H1 (cell line): ENCODE data around the gene RXFP1.

Experiments used
- CREB1 ChIP-seq: IDR thresholded peaks from 2 replicates; pipeline ENCODE4 v1.6.1; 2012; ENCODE audit warnings: inconsistent platforms
- EGR1 ChIP-seq: IDR thresholded peaks from 2 replicates; pipeline ENCODE4 v1.6.1; 2011; ENCODE audit warnings: low read depth, low read length, borderline replicate concordance
- JUN ChIP-seq: IDR thresholded peaks from 2 replicates; pipeline ENCODE4 v1.6.1; 2011; ENCODE audit warnings: low read depth, mild to moderate bottlenecking, improper control_type of control experiment, low read length
- POLR2AphosphoS5 ChIP-seq: IDR thresholded peaks from 2 replicates; pipeline ENCODE4 v1.6.1; 2011; ENCODE audit warnings: low read depth, low read length
- RNF2 ChIP-seq: fragments of 200-900, 300-1000 bp; sonication (generic); IDR thresholded peaks from 2 replicates; pipeline ENCODE4 v1.7.1; 2016; ENCODE audit warnings: borderline replicate concordance, low read depth, mild to moderate bottlenecking, antibody characterized with exemption, low read length; ENCODE audit not compliant: poor library complexity, severe bottlenecking; ENCODE audit errors: missing control alignments
- TAF1 ChIP-seq: IDR thresholded peaks from 2 replicates; pipeline ENCODE4 v1.6.1; 2011; ENCODE audit warnings: mild to moderate bottlenecking, low read depth, low read length
- TF ChIP-seq, protein P1 (sequence below): IDR thresholded peaks from 2 replicates; pipeline ENCODE4 v1.6.1; 2012; ENCODE audit warnings: inconsistent platforms
- TF ChIP-seq, protein P2 (sequence below), 3 experiments: IDR thresholded peaks; 1 replicate in 2 of 3; 2 replicates in 1 of 3; pipeline versions ENCODE4 v1.5.1 to v1.6.1; 2011; ENCODE audit warnings: low read length in 3 of 3, mild to moderate bottlenecking in 3 of 3, inconsistent platforms in 2 of 3, low read depth in 1 of 3, moderate library complexity in 1 of 3; ENCODE audit not compliant: insufficient read depth in 1 of 3; ENCODE audit errors: control extremely low read depth in 1 of 3
- TF ChIP-seq, protein P3 (sequence below): IDR thresholded peaks from 2 replicates; pipeline ENCODE4 v1.6.1; 2011; ENCODE audit warnings: low read length, improper control_type of control experiment

DNA sequence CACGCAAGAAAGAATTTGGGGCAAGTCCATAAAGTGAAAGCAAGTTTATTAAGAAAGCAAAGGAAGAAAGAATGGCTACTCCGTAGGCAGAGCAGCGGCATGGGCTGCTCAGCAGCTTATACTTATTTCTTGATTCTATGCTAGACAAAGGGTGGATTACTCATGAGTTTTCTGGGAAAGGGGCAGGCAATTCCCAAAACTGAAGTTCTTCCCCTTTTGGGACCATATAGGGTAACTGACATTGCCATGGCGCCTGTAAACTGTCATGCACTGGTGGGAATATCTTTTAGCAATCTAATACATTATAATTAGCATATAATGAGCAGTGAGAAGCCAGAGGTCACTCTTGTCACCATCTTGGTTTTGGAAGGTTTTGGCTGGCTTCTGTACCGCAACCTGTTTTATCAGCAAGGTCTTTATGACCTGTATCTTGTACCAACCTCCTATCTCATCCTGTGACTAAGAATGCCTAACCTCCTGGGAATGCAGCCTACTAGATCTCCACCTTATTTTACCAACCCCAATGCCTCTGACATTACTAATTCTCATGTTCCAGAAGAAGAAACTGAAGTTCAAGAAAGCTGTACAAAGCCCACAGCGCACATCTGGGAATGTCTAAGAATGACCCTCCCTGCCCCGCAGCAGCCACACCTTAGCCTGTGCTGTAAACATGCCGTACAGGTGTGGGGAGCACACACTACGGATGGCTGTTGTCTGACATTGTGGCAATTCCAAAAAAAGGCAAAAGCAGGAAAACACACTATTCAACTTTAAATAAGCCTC lies 18.6 kb downstream of the RXFP1 start:
- TF ChIP-seq, protein P1, sequence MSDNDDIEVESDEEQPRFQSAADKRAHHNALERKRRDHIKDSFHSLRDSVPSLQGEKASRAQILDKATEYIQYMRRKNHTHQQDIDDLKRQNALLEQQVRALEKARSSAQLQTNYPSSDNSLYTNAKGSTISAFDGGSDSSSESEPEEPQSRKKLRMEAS = no peak
- TF ChIP-seq CREB1 = no peak
- TF ChIP-seq RNF2 = no peak
- no peak for TF ChIP-seq JUN
- TF ChIP-seq EGR1 = no peak
- TF ChIP-seq, protein P2, sequence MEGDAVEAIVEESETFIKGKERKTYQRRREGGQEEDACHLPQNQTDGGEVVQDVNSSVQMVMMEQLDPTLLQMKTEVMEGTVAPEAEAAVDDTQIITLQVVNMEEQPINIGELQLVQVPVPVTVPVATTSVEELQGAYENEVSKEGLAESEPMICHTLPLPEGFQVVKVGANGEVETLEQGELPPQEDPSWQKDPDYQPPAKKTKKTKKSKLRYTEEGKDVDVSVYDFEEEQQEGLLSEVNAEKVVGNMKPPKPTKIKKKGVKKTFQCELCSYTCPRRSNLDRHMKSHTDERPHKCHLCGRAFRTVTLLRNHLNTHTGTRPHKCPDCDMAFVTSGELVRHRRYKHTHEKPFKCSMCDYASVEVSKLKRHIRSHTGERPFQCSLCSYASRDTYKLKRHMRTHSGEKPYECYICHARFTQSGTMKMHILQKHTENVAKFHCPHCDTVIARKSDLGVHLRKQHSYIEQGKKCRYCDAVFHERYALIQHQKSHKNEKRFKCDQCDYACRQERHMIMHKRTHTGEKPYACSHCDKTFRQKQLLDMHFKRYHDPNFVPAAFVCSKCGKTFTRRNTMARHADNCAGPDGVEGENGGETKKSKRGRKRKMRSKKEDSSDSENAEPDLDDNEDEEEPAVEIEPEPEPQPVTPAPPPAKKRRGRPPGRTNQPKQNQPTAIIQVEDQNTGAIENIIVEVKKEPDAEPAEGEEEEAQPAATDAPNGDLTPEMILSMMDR (IDR thresholded peaks at IDR 0.05; ENCODE audit: control extremely low read depth in 1 of 3, insufficient read depth in 1 of 3, low read depth in 1 of 3, low read length in 3 of 3) = no peak
- TF ChIP-seq, protein P3, sequence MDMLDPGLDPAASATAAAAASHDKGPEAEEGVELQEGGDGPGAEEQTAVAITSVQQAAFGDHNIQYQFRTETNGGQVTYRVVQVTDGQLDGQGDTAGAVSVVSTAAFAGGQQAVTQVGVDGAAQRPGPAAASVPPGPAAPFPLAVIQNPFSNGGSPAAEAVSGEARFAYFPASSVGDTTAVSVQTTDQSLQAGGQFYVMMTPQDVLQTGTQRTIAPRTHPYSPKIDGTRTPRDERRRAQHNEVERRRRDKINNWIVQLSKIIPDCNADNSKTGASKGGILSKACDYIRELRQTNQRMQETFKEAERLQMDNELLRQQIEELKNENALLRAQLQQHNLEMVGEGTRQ = no peak
- no peak for TF ChIP-seq POLR2AphosphoS5
- TF ChIP-seq TAF1 = no peak
